GM21825 (cell line): ENCODE results near the gene SND1.

Experiments
- ATAC-seq: cut with Tn5 transposase; IDR thresholded peaks from one replicate; pipeline ENCODE4 v1.9.1; 2021; ENCODE audit warnings: mild to moderate bottlenecking, moderate library complexity; ENCODE audit not compliant: unreplicated experiment

The SND1 gene

DNA sequence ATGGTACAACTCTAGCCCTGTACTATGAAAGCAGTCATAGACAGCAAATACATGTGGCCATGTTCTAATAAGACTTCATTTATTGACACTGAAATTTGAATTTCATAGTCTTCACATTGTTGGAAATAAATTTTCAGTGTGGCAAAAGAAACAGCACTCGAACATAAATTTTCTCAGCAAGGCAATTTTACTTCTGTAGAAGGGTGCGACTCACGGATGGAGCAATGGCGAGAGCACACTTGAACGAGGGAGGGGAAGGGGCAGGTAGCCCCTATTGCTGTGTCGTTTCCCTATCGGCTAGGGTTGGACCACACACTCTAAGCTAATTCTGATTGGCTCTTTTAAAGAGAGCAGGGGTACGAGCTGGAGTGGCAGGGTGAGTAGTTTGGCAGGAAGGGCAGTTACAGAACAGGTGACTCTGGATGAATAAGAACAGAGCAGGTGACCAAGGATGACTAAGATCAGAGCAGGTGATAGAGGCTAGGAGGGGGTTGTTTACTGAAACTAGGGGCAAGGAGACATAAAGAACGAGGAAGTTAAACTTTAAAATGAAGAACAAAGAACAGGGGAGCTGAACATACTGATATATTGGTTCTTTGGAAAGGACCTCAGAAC lies 327.2 kb downstream of the SND1 start:
- ATAC-seq, result no peak

DNA sequence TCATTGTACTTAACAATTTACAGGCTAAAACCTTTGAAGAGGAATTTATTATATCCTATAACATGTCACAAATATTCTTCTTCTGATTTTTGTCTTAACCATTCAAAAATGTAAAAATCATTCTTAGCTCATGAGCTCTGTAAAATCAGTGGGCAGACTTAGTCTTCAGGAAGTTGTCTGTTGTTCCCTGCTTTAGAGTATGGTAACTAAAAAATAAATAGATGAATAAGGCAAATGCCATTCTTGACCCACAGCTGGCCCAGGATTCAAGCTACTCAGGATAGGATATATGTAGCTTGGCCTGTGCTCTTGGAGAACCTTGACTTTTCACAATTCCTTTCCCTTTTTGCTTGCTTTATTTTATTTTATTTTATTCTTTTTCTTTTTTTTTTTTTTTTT lies 327.7 kb downstream of the SND1 start:
- no peak for ATAC-seq

GRCh38 chr7:127980901-127981300 lies 328.9 kb downstream of the SND1 start:
- ATAC-seq, result no peak

DNA sequence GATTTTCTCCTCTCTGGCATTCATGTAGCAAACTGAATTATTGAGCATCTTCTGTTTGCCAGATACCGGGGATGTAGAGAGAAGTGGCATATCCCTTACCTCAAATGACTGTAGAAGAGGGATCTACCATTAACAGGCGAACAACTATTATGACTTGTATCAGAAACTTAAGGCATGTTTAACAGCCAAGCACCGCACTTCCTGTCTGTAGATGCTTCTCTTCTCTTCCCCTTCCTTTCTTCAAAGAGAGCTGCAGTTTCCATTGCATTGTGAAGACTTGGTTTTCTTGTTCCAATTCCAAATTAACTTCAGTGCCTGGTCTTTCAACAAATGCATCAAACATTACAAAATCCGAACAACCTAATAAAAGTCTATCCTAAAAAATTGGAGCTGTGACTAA lies 330.0 kb downstream of the SND1 start:
- ATAC-seq, result no peak

GRCh38 chr7:127983804-127984332 lies 331.9 kb downstream of the SND1 start:
- ATAC-seq, result no peak

DNA sequence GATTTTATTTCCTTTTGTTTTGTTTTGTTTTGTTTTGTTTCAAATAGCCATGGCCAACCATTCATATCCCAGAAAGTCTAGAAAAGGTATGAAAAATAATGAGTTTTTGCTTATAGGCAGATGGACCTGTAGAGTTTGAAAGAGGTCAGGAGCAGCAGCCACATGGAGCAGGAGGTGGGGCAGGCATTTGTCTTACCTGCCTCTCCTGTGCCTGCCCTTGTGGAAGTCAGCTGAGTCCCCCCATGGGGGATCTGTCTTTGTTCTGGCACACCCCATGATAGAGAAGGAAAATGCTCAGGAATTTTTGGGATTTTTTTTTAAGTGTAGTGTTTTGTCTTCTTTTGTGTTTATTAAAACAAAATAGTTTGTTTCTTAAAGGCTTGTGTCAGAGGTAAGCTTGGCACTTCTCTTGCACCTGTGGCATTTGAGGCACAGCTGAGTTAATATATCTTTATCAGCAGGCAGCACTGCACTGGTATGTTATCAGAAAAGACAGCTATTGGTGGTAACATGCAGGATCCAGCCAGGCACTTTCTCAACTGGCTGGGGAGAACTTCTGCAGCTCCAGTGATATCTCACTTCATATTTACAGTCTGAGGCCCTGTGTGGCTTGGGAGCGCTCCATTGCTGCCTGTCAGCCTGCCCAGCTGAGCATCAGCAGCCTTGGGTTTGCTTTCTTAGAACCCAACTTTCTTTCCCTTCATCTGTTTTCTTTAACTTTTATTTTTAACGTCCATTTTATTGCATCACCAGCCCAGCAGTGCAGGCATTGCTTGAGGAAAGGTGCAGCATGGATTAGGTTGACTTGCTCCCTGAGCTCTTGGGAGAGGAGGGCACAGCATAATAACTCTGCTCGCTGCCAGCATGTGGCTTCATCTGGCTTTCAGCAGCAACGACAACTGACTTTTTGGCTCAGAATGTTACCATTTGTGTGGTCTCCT lies 334.9 kb downstream of the SND1 start:
- no peak for ATAC-seq

- no peak for ATAC-seq
These were observed 336.8 kb downstream of the SND1 start for GRCh38 chr7:127988751-127989150.

- no peak for ATAC-seq
These were observed 341.3 kb downstream of the SND1 start for GRCh38 chr7:127993317-127993716.

DNA sequence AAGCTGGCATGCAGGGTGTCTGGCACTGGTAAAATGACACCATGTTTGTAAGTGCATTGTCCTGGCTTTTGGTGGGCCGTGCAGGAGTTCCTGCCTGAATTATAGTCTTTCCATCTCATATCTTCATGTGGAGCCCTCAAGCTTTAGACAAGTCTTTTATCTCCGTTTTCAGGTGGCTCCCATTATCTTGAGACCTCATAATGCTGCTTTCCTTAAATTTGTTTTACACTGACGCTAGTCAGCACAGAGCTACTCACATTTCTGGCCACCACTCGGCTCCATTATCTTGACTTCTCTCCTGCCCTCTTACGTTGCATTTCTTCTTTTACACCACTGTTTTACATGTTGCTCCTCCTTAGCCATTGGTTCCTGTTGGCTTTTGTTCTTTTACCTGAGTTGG lies 342.0 kb downstream of the SND1 start:
- no peak for ATAC-seq

DNA sequence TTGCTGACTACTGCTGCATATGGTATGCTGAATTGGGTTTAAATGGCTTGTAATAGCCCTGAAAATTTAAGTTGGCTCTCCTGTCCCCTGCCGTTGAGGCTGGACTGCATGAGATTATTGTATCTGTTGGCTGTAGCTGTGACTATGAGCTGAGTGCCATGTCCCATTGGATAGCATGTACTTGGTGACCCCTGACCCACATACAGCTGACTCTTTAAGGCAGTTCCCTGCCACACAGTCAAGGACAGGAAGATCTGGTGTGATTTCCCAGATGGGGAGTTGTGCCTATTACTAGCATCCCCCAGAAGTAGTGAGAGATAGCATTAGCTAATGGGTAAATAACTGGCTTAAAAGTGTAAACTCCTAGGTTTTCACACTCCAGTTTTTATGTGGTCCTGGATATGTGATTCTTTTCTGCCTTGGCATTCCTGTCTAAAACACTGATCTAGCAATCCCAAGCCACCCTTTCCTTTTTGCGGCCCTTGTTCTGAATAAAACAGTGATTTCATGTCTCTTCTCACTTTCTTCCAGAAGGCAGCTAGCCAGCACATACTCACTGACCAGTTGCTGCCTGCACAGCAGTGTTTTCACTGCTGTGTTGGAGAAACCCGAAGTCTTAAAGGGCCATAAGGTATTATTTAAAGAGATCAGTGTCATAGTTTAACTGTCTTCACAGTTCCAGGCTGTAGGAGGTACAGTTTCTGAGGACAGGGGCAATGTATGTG lies 343.3 kb downstream of the SND1 start:
- no peak for ATAC-seq

GRCh38 chr7:127995881-127996215 lies 343.9 kb downstream of the SND1 start:
- ATAC-seq, result no peak

DNA sequence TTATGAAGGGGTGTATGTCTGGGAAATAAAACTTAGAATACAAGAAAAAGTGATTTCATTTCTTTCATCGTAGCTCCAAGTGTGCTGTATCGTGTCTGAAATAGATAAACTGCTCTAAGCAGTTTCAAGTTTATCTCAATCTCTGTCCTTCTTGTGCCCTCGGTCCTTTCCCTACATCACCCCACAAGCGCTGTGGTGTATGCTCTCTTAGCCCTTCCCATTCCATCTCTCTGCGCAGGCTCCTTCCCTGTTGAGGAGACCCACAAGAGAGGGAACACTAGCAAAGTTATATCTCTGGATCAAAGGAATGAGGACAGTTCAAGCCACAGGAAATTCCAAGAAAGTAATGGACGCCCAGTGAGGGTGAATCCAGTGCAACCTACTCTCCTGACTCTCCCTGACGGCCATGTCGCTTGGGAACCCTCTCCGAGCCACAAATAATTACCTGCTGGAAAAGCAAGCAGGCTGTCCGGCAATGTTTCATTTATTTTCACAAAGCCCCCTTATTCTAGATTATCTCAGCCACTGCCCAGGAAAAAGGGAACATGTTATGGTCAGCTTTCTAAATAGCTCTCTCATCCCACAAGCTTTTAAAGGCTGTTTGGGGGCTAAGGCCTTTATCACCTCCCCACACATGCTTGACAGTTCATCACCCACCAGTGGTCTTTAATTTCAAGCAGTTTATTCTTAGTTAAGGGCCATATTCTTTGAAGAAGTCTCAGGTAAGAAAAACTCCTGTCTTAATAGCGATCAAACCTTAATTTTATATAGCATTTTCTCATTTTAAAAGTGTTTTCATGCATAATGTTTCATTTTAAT lies 344.5 kb downstream of the SND1 start:
- no peak for ATAC-seq

- ATAC-seq, result no peak
These were observed 345.4 kb downstream of the SND1 start for GRCh38 chr7:127997226-127997922.

DNA sequence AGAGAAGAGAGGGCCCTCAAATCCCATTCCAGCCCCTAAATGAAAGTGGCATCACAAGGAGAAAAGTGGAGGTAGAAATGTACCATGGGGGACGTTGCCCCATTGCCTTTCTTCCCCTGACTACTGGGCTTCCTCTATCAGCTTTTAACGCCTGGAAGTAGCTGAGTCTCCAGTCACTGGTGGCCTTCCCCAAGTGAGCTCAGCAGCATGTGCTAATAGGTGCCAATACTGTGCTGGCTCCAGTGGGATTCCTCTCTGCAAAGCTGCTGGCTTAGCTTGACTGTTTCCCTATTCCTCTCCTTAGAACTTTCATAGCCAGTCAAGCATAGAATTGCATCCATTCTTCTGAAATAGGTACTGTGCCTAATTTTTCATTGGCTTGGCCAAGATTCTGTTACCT lies 346.7 kb downstream of the SND1 start:
- no peak for ATAC-seq

- no peak for ATAC-seq
These were observed 348.1 kb downstream of the SND1 start for GRCh38 chr7:128000048-128000447.

DNA sequence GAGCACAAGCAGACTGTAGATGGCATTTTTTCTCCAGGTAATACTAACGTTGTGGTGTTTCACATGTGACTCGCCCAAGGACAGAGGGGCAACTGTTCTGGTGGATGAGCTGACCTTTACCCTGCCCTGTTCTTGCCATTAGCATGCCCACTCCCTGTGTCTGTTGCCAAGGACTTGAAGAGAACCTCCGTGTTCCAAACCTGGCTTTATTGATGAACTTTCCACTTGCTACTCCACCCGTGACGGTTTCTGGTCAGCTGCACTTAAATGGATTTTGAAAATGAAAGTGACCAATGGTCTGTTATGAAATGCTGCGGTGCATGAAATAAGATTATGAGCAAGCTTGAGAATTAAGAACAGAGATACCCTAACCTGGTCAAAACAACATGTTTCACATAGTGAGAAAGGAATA lies 348.9 kb downstream of the SND1 start:
- peak; percentile 45 for ATAC-seq

DNA sequence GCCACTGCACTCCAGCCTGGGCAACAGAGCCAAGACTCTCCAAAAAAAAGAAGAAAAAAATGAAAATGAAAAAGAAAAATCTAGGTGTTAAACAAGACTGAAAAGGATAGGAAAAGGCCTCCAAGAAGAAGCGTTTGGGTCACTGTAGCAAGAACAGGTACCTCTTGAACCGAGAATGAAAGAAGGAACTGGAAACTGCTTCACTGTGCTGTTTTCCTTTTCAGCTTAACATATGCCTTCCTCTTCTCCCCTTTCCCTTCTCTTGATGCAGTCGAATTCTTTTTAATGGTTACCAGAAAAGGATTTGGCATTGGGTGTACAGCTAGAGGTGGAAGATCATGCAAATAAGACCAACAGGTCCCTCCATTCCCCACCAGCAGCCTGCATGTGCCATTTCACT lies 351.2 kb downstream of the SND1 start:
- ATAC-seq, result peak; percentile 50

GRCh38 chr7:128003787-128004186 lies 351.8 kb downstream of the SND1 start:
- ATAC-seq, result no peak

GRCh38 chr7:128004623-128005022 lies 352.6 kb downstream of the SND1 start:
- ATAC-seq, result no peak

DNA sequence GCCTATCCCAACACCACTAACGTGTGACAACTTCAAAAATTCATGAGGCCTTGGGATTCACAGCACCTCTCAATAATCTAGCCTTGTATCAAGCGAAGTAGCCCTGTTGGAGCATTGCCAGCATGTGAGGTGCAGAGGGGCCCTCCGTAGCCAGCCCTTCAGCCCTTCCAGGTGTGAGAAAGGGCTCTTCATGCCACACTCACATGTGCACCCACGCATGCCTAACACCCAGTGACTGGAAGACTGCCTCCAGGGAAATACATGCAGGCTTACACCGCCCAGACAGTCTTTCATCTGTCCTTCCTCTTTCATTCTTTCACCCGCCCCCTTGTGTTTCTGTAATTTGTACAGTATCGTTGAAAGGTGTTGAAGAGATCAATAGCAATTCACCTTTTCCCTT lies 353.1 kb downstream of the SND1 start:
- no peak for ATAC-seq
